COLO668 (cell line): Measurements from ENCODE around the gene ZHX3.

ENCODE experiments used
- DNase-seq: peaks from one replicate; lab custom pipeline; 2025; ENCODE audit not compliant: unreplicated experiment; lab: John Stamatoyannopoulos, UW

The ZHX3 gene

GRCh38 chr20:41173161-41173721 lies 144.3 kb downstream of the ZHX3 start:
- peak; percentile 76 for DNase-seq

DNA sequence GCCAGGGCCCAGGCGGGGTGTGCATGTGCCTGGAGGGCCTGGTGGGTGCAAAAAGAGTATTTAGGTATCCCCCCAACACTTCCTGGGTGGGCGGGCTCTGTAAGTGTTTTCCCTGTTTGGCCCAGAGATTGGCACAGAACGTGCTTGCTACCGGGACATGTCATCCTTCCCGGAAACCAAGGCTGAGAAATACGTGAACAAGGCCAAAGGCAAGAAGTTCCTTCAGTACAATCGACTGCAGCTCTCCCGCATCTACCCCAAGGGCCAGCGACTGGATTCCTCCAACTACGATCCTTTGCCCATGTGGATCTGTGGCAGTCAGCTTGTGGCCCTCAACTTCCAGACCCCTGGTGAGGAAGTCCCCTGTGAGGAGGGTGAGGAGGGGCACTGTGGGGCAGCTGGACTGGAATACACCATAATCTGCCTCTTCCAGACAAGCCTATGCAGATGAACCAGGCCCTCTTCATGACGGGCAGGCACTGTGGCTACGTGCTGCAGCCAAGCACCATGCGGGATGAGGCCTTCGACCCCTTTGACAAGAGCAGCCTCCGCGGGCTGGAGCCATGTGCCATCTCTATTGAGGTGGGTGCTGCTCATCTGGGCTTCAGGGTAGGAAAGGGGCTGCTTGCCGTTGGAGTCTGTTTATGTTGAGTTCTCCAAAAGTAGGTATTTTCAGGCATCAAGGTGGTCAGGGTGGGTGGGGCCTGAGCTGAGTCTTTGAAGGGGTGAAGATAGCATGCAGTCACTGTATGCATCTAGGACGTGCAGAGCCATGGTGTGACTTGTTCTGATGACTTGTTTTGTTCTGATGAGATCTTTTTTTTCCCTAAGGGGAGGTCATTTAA lies 145.0 kb downstream of the ZHX3 start:
- DNase-seq = no peak

DNA sequence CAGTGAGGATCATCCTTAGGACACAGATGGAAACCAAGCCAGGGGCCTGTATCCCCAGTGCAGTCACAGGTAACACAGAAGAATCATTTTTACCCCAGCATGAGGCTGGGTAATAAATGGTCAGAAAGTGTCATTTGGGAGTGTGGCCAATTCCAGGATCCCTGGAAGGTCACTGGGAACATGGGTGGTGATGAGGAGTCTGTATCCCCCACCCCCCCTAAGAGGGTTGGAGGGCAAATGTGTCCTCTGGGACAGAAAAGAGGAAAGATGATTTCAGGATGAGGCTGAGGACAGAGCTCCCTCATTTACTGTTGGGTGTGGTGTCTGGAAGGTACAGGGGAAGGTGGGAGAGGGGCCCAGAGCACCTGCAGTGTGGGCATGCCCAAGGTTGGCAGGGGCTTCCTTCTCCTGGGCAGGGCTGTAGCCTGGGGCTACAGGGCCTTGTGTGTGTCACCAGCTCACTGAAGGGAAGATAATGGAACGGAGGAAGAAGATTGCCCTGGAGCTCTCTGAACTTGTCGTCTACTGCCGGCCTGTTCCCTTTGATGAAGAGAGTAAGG lies 145.7 kb downstream of the ZHX3 start:
- no peak for DNase-seq

- no peak for DNase-seq
These were observed 147.0 kb downstream of the ZHX3 start for GRCh38 chr20:41170386-41171105.

GRCh38 chr20:41169791-41170351 lies 147.7 kb downstream of the ZHX3 start:
- DNase-seq = no peak

DNA sequence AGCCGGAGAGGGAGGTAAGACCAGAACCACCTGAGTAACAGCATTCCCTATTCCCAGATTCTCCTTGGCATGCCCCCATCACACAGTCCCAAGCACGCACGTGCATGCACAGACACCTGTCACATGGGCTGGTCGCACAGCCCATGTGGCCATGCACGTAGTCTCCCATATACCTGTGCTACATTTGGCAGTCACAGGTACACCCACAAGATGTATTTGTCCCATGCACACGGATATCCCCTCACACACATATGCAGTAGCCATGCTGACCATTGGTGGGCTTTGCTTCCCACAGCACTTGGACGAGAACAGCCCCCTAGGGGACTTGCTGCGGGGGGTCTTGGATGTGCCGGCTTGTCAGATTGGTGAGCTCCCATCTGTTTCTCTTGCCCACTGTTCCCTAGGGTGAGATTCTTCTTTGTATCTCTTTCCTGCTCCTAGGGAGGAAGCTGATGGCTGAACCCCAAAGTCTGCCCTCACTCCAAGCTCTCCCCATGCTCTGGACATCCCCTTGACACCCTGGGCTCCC lies 148.3 kb downstream of the ZHX3 start:
- no peak for DNase-seq

DNA sequence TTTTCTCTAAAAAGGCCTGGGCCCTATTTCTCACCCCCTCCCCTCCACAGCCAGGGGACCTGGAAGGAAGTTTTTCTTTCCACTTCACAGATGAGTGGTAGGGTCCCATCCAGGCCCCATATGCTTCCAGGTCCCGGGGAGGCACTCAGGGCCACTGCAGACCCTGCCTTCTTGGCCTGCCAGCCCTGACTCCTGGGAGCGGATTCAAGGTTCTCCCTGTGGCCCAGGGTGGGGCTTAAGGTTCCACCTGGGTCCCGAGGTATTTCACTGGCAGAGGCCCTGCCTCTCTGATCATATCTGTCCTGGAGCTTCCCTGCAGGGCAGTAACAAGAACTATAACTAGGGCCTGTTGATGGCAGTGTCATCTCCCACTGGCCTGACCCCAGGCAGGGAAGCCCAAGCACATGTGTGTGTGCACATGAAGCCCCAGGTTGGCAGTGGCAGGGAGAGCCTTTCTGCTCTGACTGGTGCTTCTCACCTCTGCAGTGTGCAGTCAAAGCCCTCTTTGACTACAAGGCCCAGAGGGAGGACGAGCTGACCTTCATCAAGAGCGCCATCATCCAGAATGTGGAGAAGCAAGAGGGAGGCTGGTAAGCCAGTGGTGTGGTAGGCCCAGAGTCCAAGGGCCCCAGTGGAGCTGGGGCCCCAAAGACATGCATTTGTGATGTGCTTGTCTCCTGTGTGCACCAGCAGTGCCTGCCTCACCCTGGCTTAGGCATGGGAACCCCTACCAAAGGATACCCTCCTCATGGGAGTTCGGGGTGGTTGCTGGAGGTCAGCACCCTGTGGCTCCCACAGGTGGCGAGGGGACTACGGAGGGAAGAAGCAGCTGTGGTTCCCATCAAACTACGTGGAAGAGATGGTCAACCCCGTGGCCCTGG lies 149.0 kb downstream of the ZHX3 start:
- no peak for DNase-seq

DNA sequence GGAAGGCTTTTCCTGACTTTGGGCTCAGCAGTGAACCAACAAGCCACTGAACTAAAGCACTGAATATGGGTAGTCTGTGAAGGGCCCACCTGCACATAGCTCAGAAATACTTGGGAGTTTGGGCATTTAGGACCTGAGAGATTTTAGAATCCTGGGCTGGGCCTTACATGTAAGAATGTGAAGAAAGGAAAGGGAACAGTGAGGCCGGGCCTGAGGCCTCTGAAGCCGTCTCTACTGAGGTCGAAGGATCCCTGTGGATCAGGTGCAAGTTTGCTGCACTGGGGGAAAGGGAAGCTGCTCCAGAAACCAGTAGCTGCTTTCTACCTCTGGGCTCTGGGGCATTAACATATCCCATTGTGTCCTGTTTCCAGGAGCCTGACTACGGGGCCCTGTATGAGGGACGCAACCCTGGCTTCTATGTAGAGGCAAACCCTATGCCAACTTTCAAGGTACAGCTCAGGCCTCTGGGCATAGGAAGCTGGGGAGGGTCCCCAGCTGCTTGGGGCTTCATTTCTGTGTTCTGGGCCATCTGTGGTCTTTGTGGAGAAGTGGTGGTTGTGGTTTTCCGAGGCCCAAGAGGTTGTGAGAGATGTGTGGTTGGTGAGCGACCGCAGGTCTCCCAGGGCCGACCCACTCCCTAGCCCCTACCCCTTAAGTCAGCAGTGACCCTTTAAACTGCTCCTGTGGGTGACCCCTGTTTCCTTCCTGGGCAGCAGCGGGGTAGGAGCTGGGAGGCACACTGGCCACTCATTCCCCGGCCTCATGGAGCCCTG lies 149.9 kb downstream of the ZHX3 start:
- no peak for DNase-seq

DNA sequence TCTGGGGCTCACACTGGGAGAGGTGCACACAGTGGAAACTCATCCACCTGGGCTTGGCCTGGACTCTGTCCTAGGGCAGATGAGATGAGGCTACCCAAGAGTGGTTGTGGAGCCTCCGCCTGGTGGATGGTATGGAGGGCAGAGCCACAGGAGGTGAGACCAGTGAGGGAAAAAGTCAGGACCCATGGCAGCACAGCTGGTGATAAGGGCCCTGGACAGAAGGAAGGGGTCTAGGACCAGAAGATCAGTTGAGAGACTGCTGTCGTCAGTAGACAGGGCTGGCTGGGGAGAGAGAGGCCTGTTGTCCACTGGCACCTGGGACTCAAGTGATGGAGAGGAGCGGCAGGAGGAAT lies 150.4 kb downstream of the ZHX3 start:
- no peak for DNase-seq

- DNase-seq = no peak
These were observed 151.1 kb downstream of the ZHX3 start for GRCh38 chr20:41166201-41167117.

DNA sequence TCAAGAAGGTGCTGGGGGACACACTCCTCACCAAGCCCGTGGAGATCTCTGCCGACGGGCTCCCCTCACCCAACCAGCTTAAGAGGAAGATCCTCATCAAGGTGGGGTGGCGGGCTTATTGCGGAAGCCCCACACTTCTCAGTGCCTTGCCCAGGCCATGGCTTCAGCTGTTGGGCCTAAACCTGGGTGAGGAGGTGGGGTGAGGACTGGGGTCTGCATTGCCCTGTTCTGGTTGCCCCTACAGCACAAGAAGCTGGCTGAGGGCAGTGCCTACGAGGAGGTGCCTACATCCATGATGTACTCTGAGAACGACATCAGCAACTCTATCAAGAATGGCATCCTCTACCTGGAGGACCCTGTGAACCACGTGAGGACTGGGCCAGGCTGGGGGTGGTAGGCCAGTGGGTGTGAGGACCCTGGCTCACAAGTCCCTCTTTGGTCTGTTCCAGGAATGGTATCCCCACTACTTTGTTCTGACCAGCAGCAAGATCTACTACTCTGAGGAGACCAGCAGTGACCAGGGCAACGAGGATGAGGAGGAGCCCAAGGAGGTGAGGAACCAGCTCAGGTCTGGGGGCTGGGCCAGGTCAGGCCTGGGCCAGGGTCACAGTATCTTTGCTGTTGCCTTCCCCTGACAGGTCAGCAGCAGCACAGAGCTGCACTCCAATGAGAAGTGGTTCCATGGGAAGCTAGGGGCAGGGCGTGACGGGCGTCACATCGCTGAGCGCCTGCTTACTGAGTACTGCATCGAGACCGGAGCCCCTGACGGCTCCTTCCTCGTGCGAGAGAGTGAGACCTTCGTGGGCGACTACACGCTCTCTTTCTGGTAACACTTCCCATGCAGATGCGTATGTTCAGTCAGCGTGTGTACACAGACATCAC lies 152.3 kb downstream of the ZHX3 start:
- no peak for DNase-seq

DNA sequence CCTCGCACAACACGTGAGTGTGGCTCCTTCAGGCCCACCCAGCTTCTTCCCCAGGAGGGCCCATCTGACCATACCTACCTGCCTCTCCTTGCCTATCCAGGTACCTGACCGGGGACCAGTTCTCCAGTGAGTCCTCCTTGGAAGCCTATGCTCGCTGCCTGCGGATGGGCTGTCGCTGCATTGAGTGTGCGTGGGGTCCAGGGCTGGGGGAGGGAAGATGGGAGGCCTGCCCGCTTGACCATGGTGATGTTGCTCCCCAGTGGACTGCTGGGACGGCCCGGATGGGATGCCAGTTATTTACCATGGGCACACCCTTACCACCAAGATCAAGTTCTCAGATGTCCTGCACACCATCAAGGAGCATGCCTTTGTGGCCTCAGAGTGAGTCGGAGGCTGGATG lies 153.7 kb downstream of the ZHX3 start:
- DNase-seq = no peak

DNA sequence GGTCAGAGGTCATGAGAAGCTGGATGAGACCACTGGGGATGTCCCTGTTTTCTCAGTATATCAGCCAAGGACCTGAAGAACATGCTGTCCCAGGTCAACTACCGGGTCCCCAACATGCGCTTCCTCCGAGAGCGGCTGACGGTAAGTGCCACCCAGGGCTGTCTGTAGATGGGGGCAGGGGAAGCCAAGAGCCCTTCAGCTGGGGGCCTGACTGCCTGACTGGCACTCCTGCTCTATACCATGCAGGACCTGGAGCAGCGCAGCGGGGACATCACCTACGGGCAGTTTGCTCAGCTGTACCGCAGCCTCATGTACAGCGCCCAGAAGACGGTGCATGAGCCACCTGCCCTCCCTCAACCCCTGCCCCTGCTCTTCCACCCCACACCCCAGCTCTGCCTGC lies 155.1 kb downstream of the ZHX3 start:
- DNase-seq = no peak

- DNase-seq = no peak
These were observed 155.6 kb downstream of the ZHX3 start for GRCh38 chr20:41161886-41162285.

DNA sequence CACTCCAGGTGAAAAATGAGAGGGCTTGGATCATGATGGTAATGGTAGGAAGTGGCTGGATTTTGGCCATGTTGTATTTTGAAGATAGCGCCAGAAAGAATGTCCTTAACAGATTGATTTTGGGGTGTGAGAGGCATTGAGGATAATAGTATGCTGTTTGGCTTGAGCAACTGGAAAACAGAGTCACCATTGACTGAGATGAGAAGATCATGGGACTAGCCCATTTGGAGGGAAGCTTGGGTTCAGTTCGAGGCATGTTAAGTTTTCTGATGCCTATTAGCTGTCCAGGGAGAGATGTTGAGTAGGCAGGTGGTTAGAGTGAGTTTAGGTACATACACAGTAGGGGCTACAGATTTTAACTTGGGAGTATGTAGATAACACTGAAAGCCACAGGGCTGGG lies 156.8 kb downstream of the ZHX3 start:
- no peak for DNase-seq

DNA sequence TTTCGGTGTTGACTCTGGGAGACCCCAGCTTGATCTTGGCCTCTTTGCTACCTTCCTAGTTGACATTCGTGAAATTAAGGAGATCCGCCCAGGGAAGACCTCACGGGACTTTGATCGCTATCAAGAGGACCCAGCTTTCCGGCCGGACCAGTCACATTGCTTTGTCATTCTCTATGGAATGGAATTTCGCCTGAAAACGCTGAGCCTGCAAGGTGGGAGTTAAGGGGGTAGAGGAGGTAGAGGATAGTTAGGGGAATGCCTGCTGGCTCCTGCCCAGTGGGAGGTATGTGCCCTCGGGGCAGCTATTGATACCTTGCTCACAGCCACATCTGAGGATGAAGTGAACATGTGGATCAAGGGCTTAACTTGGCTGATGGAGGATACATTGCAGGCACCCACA lies 158.0 kb downstream of the ZHX3 start:
- DNase-seq = no peak

DNA sequence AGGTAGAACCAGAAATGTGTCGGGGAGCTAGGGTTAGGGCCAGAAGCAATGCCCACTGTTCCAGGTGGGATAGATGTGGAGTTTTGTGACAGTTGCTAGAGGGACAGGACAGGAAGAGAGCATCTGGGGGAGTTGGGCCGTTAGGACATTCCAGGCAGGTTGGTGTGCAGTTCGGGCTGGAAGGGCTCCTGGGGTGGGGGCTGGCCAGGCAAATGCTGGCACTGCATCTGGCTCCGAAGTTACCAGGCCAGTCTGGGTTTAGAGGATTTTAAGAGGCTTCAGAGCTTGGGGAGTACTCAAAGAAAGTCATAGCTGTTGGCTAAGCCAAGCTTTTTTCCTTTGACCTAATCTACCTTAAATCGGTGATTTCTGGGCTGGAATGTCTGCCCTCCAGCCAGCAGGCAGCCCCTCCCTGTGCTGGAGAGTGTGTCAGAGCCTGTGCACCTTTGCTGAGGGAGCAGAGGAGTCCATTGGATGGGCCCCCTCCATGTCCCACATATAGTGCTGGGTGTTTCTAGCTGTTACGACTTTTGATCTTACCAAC lies 159.4 kb downstream of the ZHX3 start:
- DNase-seq = no peak
